GM18867 (cell line): ENCODE results near the gene KAZN.

Experiments used
- ATAC-seq: cut with Tn5 transposase; IDR thresholded peaks from one replicate; pipeline ENCODE4 v1.9.1; 2021; ENCODE audit warnings: mild to moderate bottlenecking, moderate library complexity; ENCODE audit not compliant: unreplicated experiment

Gene KAZN

GRCh38 chr1:14612256-14612655 is 13.8 kb downstream of the KAZN start:
- ATAC-seq, result no peak

GRCh38 chr1:14613926-14614325 is 15.4 kb downstream of the KAZN start:
- no peak for ATAC-seq

- ATAC-seq, result no peak
Measured at GRCh38 chr1:14614341-14614740, 15.9 kb downstream of the KAZN start.

GRCh38 chr1:14615549-14616218 is 17.2 kb downstream of the KAZN start:
- no peak for ATAC-seq

GRCh38 chr1:14616632-14617396 is 18.3 kb downstream of the KAZN start:
- ATAC-seq, result no peak

GRCh38 chr1:14617791-14618190 is 19.3 kb downstream of the KAZN start:
- ATAC-seq, result no peak

- ATAC-seq, result no peak
Measured at GRCh38 chr1:14620941-14621340, 22.5 kb downstream of the KAZN start.

GRCh38 chr1:14623090-14623489 is 24.6 kb downstream of the KAZN start:
- no peak for ATAC-seq

GRCh38 chr1:14624941-14625340 is 26.5 kb downstream of the KAZN start:
- no peak for ATAC-seq

GRCh38 chr1:14625572-14625971 is 27.1 kb downstream of the KAZN start:
- no peak for ATAC-seq

GRCh38 chr1:14625996-14626395 is 27.5 kb downstream of the KAZN start:
- ATAC-seq, result no peak

- no peak for ATAC-seq
Measured at GRCh38 chr1:14626869-14627607, 28.6 kb downstream of the KAZN start.

- ATAC-seq, result no peak
Measured at GRCh38 chr1:14627608-14628489, 29.4 kb downstream of the KAZN start.

- no peak for ATAC-seq
Measured at GRCh38 chr1:14629363-14630014, 31.0 kb downstream of the KAZN start.

GRCh38 chr1:14630986-14631385 is 32.5 kb downstream of the KAZN start:
- ATAC-seq, result no peak

GRCh38 chr1:14631421-14631820 is 32.9 kb downstream of the KAZN start:
- ATAC-seq, result no peak

- no peak for ATAC-seq
Measured at GRCh38 chr1:14634486-14634885, 36.0 kb downstream of the KAZN start.

GRCh38 chr1:14635421-14635820 is 36.9 kb downstream of the KAZN start:
- ATAC-seq, result no peak

- ATAC-seq, result no peak
Measured at GRCh38 chr1:14636897-14637632, 38.6 kb downstream of the KAZN start.
